ENCODE data around the gene ISCA1.

Gene ISCA1

GRCh38 chr9:86217076-86217755 is 65.1 kb downstream of the ISCA1 start:
- no peak for DNase-seq
